MM.1S (cell line): ENCODE results near the gene OLIG2.

ENCODE experiments used
- DNase-seq: peaks from one replicate; pipeline ENCODE4 v3.0.0-alpha.2; 2015
- H2AFZ ChIP-seq: fragments of 300-600 bp; sonication (generic); 2 replicates; pipeline ENCODE4 v1.6.0; 2016; ENCODE audit warnings: antibody characterized with exemption, low read length
- H3F3A ChIP-seq: fragments of 300-600 bp; sonication (generic); 2 replicates; pipeline ENCODE4 v1.6.1; 2016; ENCODE audit warnings: mild to moderate bottlenecking, antibody characterized with exemption, low read length, moderate library complexity, mixed read lengths; ENCODE audit not compliant: insufficient read depth
- H3K27ac ChIP-seq: fragments of 300-600 bp; sonication (generic); 2 replicates; pipeline ENCODE4 v1.5.1; 2016; ENCODE audit warnings: mild to moderate bottlenecking, low read length
- H3K27me3 ChIP-seq: fragments of 300-600 bp; sonication (generic); replicated peaks from 2 replicates; pipeline ENCODE4 v1.6.0; 2016; ENCODE audit warnings: low read length; ENCODE audit not compliant: insufficient read depth
- H3K36me3 ChIP-seq: fragments of 300-600 bp; sonication (generic); replicated peaks from 2 replicates; pipeline ENCODE4 v1.6.1; 2016; ENCODE audit warnings: mild to moderate bottlenecking, low read length, mixed read lengths; ENCODE audit not compliant: insufficient read depth
- H3K4me1 ChIP-seq: fragments of 300-600 bp; sonication (generic); 2 replicates; pipeline ENCODE4 v1.6.1; 2016; ENCODE audit warnings: low read length, mixed read lengths
- H3K4me2 ChIP-seq: fragments of 300-600 bp; sonication (generic); 2 replicates; pipeline ENCODE4 v1.6.0; 2016; ENCODE audit warnings: low read depth, low read length
- H3K4me3 ChIP-seq: fragments of 300-600 bp; sonication (generic); 2 replicates; pipeline ENCODE4 v1.5.1; 2016; ENCODE audit warnings: low read length, mixed read lengths
- H3K79me2 ChIP-seq: fragments of 300-600 bp; sonication (generic); 2 replicates; pipeline ENCODE4 v1.6.1; 2016; ENCODE audit warnings: mixed run types, low read length, mixed read lengths
- H3K9ac ChIP-seq: fragments of 300-600 bp; sonication (generic); 2 replicates; pipeline ENCODE4 v1.6.1; 2016; ENCODE audit warnings: low read length, mixed read lengths
- H3K9me2 ChIP-seq: fragments of 300-600 bp; sonication (generic); replicated peaks from 2 replicates; pipeline ENCODE4 v1.6.1; 2016; ENCODE audit warnings: mild to moderate bottlenecking, low read length, mixed read lengths; ENCODE audit not compliant: insufficient read depth
- H3K9me3 ChIP-seq: fragments of 300-600 bp; sonication (generic); replicated peaks from 2 replicates; pipeline ENCODE4 v1.6.1; 2016; ENCODE audit warnings: mild to moderate bottlenecking, low read length, mixed read lengths; ENCODE audit not compliant: insufficient read depth
- H4K20me1 ChIP-seq: fragments of 300-600 bp; sonication (generic); 2 replicates; pipeline ENCODE4 v1.6.1; 2016; ENCODE audit warnings: mild to moderate bottlenecking, low read length, moderate library complexity, mixed read lengths; ENCODE audit not compliant: insufficient read depth
- CTCF ChIP-seq: fragments of 300-600 bp; sonication (generic); IDR thresholded peaks from 2 replicates; pipeline ENCODE4 v1.5.1; 2016; ENCODE audit warnings: antibody characterized with exemption, low read length, mixed read lengths
- EZH2 ChIP-seq: fragments of 300-600 bp; sonication (generic); optimal IDR thresholded peaks from 2 replicates; pipeline ENCODE3; 2017; ENCODE audit warnings: low read depth, mild to moderate bottlenecking, antibody characterized with exemption, low read length, mixed read lengths
- EZH2phosphoT487 ChIP-seq: fragments of 300-600 bp; sonication (generic); IDR thresholded peaks from 2 replicates; pipeline ENCODE4 v1.6.1; 2018; ENCODE audit warnings: antibody characterized with exemption, low read length

Gene OLIG2

GRCh38 chr21:33022828-33023573 is 2.7 kb upstream of the OLIG2 start:
- H3K27ac ChIP-seq: no peak overlapping the region
- H3K36me3 ChIP-seq: no peaks in the 10 kb centered on the region
- H4K20me1 ChIP-seq: no peaks in the 10 kb centered on the region
- no peak overlapping the region for H2AFZ ChIP-seq
- no peaks in the 10 kb centered on the region for H3K9me3 ChIP-seq
- TF ChIP-seq EZH2phosphoT487 (no peak), CTCF (no peak), EZH2 (peak; percentile 72)
- H3K4me3 ChIP-seq: no peak overlapping the region
- DNase-seq: no peak
- no peaks in the 10 kb centered on the region for H3F3A ChIP-seq
- H3K9ac ChIP-seq: no peak overlapping the region
- no peaks in the 10 kb centered on the region for H3K4me1 ChIP-seq
- H3K4me2 ChIP-seq: peak overlapping the region; percentile 31; the same call in 1 of the 2 replicates
- peaks cover 86% of the 10 kb centered on the region for H3K27me3 ChIP-seq
- no peaks in the 10 kb centered on the region for H3K9me2 ChIP-seq
- no peaks in the 10 kb centered on the region for H3K79me2 ChIP-seq

GRCh38 chr21:33023574-33024200 is 2.0 kb upstream of the OLIG2 start:
- H3K9me2 ChIP-seq: no peaks in the 10 kb centered on the region
- peak overlapping the region; percentile 31; the same call in 1 of the 2 replicates for H3K4me2 ChIP-seq
- no peak overlapping the region for H3K9ac ChIP-seq
- no peak overlapping the region for H3K4me3 ChIP-seq
- no peaks in the 10 kb centered on the region for H4K20me1 ChIP-seq
- H3K36me3 ChIP-seq: no peaks in the 10 kb centered on the region
- no peak for DNase-seq
- TF ChIP-seq EZH2phosphoT487 (no peak), EZH2 (peak; percentile 21), CTCF (no peak)
- H3K9me3 ChIP-seq: no peaks in the 10 kb centered on the region
- H3K27ac ChIP-seq: no peak overlapping the region
- peaks cover 90% of the 10 kb centered on the region for H3K27me3 ChIP-seq
- H2AFZ ChIP-seq: no peak overlapping the region
- no peaks in the 10 kb centered on the region for H3F3A ChIP-seq
- no peaks in the 10 kb centered on the region for H3K79me2 ChIP-seq
- H3K4me1 ChIP-seq: no peaks in the 10 kb centered on the region

GRCh38 chr21:33024201-33025103 is 1.3 kb upstream of the OLIG2 start:
- H4K20me1 ChIP-seq: no peaks in the 10 kb centered on the region
- TF ChIP-seq CTCF (no peak), EZH2phosphoT487 (no peak; the same call in 1 of the 2 replicates), EZH2 (no peak)
- no peaks in the 10 kb centered on the region for H3K79me2 ChIP-seq
- no peaks in the 10 kb centered on the region for H3K4me1 ChIP-seq
- no peak overlapping the region for H3K27ac ChIP-seq
- no peak overlapping the region for H2AFZ ChIP-seq
- no peaks in the 10 kb centered on the region for H3F3A ChIP-seq
- no peak for DNase-seq
- H3K4me3 ChIP-seq: no peak overlapping the region
- H3K4me2 ChIP-seq: peak overlapping the region; percentile 67; the same call in 1 of the 2 replicates
- H3K27me3 ChIP-seq: peaks cover 90% of the 10 kb centered on the region
- no peaks in the 10 kb centered on the region for H3K9me2 ChIP-seq
- H3K9me3 ChIP-seq: no peaks in the 10 kb centered on the region
- H3K36me3 ChIP-seq: no peaks in the 10 kb centered on the region
- H3K9ac ChIP-seq: no peak overlapping the region
